Trophoblast cell (in vitro differentiated cells and primary cell): ENCODE measurements around the gene GJD4.

ENCODE experiments used
- DNase-seq, 2 donors: peaks; one replicate each; pipeline ENCODE4 v3.0.0-alpha.2; 2016
- H2AFZ ChIP-seq: 2 replicates; pipeline ENCODE4 v1.6.1; 2013; ENCODE audit warnings: low read length, moderate library complexity, mild to moderate bottlenecking; ENCODE audit not compliant: insufficient read depth, poor library complexity
- H2AK5ac ChIP-seq: 2 replicates; pipeline ENCODE4 v1.6.1; 2013; ENCODE audit warnings: mild to moderate bottlenecking, low read length
- H2BK120ac ChIP-seq: 2 replicates; pipeline ENCODE4 v1.6.1; 2013; ENCODE audit warnings: low read length, mild to moderate bottlenecking, moderate library complexity; ENCODE audit not compliant: insufficient read depth, poor library complexity
- H2BK12ac ChIP-seq: 2 replicates; pipeline ENCODE4 v1.6.1; 2013; ENCODE audit warnings: mild to moderate bottlenecking, low read length, moderate library complexity
- H2BK5ac ChIP-seq: 2 replicates; pipeline ENCODE4 v1.6.1; 2013; ENCODE audit warnings: low read length, low read depth, moderate library complexity, mild to moderate bottlenecking; ENCODE audit not compliant: poor library complexity
- H3K14ac ChIP-seq: 2 replicates; pipeline ENCODE4 v1.6.1; 2013; ENCODE audit warnings: mild to moderate bottlenecking, low read length
- H3K18ac ChIP-seq: 2 replicates; pipeline ENCODE4 v1.6.1; 2013; ENCODE audit warnings: mild to moderate bottlenecking, low read length
- H3K23ac ChIP-seq: 2 replicates; pipeline ENCODE4 v1.6.1; 2013; ENCODE audit warnings: low read length
- H3K27ac ChIP-seq: 2 replicates; pipeline ENCODE4 v1.5.1; 2013; ENCODE audit warnings: low read depth, mild to moderate bottlenecking, inconsistent platforms, low read length, moderate library complexity
- H3K27me3 ChIP-seq: 2 replicates; pipeline ENCODE4 v1.6.1; 2013; ENCODE audit warnings: inconsistent platforms, mild to moderate bottlenecking, low read length, moderate library complexity; ENCODE audit not compliant: insufficient read depth
- H3K36me3 ChIP-seq, 2 experiments: 1 replicate in 1 of 2; 2 replicates in 1 of 2; pipeline ENCODE4 v1.6.1; 2013; ENCODE audit warnings: low read length in 2 of 2, mild to moderate bottlenecking in 2 of 2, moderate library complexity in 1 of 2; ENCODE audit not compliant: insufficient read depth in 2 of 2, control insufficient read depth in 1 of 2
- H3K4ac ChIP-seq: 2 replicates; pipeline ENCODE4 v1.6.1; 2013; ENCODE audit warnings: low read depth, mild to moderate bottlenecking, low read length, moderate library complexity
- H3K4me1 ChIP-seq, 2 experiments: 1 replicate in 1 of 2; 2 replicates in 1 of 2; pipeline ENCODE4 v1.6.1; 2013; ENCODE audit warnings: low read length in 2 of 2, mild to moderate bottlenecking in 2 of 2, moderate library complexity in 1 of 2; ENCODE audit not compliant: insufficient read depth in 2 of 2, control insufficient read depth in 1 of 2
- H3K4me2 ChIP-seq: 2 replicates; pipeline ENCODE4 v1.6.1; 2013; ENCODE audit warnings: inconsistent platforms, mild to moderate bottlenecking, low read length, moderate library complexity
- H3K4me3 ChIP-seq: 2 replicates; pipeline ENCODE4 v1.5.1; 2013; ENCODE audit warnings: mild to moderate bottlenecking, low read depth, low read length, inconsistent platforms
- H3K79me1 ChIP-seq: one replicate; pipeline ENCODE4 v1.6.1; 2013; ENCODE audit warnings: low read length
- H3K79me2 ChIP-seq: 2 replicates; pipeline ENCODE4 v1.6.1; 2013; ENCODE audit warnings: low read length, mild to moderate bottlenecking; ENCODE audit not compliant: control insufficient read depth, insufficient read depth, poor library complexity
- H3K9ac ChIP-seq: 2 replicates; pipeline ENCODE4 v1.6.1; 2013; ENCODE audit warnings: mild to moderate bottlenecking, low read length
- H3K9me3 ChIP-seq: 2 replicates; pipeline ENCODE4 v1.6.1; 2013; ENCODE audit warnings: low read depth, mild to moderate bottlenecking, control low read depth, inconsistent platforms, low read length; ENCODE audit not compliant: insufficient read depth
- H4K12ac ChIP-seq: 2 replicates; pipeline ENCODE4 v1.6.1; 2013; ENCODE audit warnings: low read depth, mild to moderate bottlenecking, low read length, moderate library complexity
- H4K8ac ChIP-seq: 2 replicates; pipeline ENCODE4 v1.6.1; 2013; ENCODE audit warnings: low read depth, mild to moderate bottlenecking, low read length, moderate library complexity
- H4K91ac ChIP-seq: one replicate; pipeline ENCODE4 v1.6.1; 2013; ENCODE audit warnings: low read depth, mild to moderate bottlenecking, low read length, moderate library complexity
- WGBS: extraction: QIAGEN DNeasy Blood & Tissue Kit; methylation state at CpG from one replicate; pipeline ENCODE4 v1.1.7; 2013; ENCODE audit warnings: missing lambda C conversion rate; ENCODE audit not compliant: insufficient read length, insufficient coverage; ENCODE audit errors: extremely low coverage; 5-methylcytosine and 5-hydroxymethylcytosine counted together

The GJD4 gene

DNA sequence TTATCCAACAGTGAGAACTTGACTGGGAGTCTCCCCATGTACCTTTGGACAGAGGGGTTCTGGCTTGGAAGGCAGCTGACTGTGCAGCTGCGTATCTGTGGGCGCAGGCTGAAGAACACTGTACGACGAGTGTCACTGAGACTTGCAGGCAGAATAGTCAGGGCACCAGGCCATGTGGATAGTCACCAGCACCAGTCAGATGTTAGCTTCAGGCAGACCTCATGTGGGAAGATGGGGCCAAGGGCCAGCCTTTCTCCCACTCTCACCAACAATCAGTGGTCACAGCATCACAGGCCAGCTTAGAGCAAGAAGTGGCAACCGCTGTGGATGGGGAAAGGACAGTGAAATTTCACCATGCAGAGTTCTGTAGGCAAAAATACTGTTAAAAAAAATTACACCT is 43.4 kb upstream of the GJD4 start:
- H3K4me1 ChIP-seq = peaks cover 4 to 5% of the 10 kb centered on the region in 2 experiments
- no peak overlapping the region for H4K8ac ChIP-seq
- WGBS = no CpG with 5 or more reads among the region's 5 CpGs

GRCh38 chr10:35562427-35562826 is 42.7 kb upstream of the GJD4 start:
- H2BK120ac ChIP-seq = no peak overlapping the region
- WGBS = no CpG with 5 or more reads among the region's 1 CpG

More for the DNA sequence above, 43.4 kb upstream of the GJD4 start:
- no peak overlapping the region for H2BK5ac ChIP-seq
- no peaks in the 10 kb centered on the region for H3K79me1 ChIP-seq
- no peak overlapping the region for H3K23ac ChIP-seq
- no peak overlapping the region for H4K91ac ChIP-seq
- peaks cover 3 to 7% of the 10 kb centered on the region in 2 experiments for H3K36me3 ChIP-seq
- DNase-seq = no peak
- H4K12ac ChIP-seq = no peak overlapping the region
- H3K9ac ChIP-seq = no peak overlapping the region
- H3K18ac ChIP-seq = no peak overlapping the region
- no peak overlapping the region for H2BK120ac ChIP-seq
- no peak overlapping the region for H2AK5ac ChIP-seq
- no peaks in the 10 kb centered on the region for H3K27me3 ChIP-seq
- no peak overlapping the region for H3K14ac ChIP-seq
- no peak overlapping the region for H2AFZ ChIP-seq
- H3K4ac ChIP-seq = no peak overlapping the region
- H2BK12ac ChIP-seq = no peak overlapping the region
- H3K4me3 ChIP-seq = no peak overlapping the region
- no peaks in the 10 kb centered on the region for H3K9me3 ChIP-seq
- no peaks in the 10 kb centered on the region for H3K79me2 ChIP-seq
- no peak overlapping the region for H3K4me2 ChIP-seq
- H3K27ac ChIP-seq = no peak overlapping the region

DNA sequence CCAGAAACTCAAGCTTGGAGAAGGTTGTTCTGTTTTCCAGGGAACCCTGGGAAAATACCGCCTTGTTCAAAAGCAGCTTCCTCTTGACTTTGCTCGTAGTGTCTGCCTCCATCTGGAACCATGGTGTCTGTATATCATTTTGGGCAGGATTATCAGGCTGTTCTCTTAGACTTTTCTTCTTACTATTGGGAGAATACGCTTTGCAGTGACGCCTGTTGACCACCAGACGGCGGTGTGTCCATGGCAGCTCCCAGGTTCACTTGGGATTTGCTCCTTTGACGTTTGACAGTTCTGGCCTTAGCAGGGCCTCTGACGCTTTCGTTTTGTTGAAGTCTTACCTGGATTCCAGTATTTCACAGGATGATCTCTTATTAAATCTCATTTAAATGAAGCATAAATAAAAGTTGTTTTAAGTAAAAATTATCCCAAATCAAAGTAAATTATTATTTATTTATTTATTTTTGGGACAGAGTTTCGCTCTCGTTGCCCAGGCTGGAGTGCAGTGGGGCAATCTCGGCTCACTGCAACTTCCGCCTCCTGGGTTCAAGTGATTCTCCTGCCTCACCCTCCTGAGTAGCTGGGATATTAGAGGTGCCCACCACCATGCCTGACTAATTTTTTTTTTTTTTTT is 41.8 kb upstream of the GJD4 start:
- Histone ChIP-seq H3K4me1 (peaks cover 4 to 5% of the 10 kb centered on the region in 2 experiments), H3K36me3 (peaks cover 8 to 13% of the 10 kb centered on the region in 2 experiments), H3K27ac (no peak overlapping the region), H3K9ac (no peak overlapping the region), H2BK12ac (no peak overlapping the region), H3K4me2 (no peak overlapping the region), H2BK5ac (no peak overlapping the region), H3K79me1 (no peaks in the 10 kb centered on the region), H2AFZ (no peak overlapping the region), H4K12ac (no peak overlapping the region), H3K79me2 (no peaks in the 10 kb centered on the region), H3K14ac (no peak overlapping the region), H3K9me3 (no peaks in the 10 kb centered on the region), H3K4ac (no peak overlapping the region), H3K18ac (no peak overlapping the region), H2AK5ac (no peak overlapping the region), H2BK120ac (no peak overlapping the region), H3K27me3 (no peaks in the 10 kb centered on the region), H3K23ac (no peak overlapping the region), H4K91ac (no peak overlapping the region), H4K8ac (no peak overlapping the region), H3K4me3 (no peak overlapping the region)
- peak; percentile 62 to 91 for DNase-seq
- no CpG with 5 or more reads among the region's 13 CpGs for WGBS

More at GRCh38 chr10:35562427-35562826, 42.7 kb upstream of the GJD4 start:
- Histone ChIP-seq H3K4me2 (no peak overlapping the region), H3K36me3 (peaks cover 5 to 7% of the 10 kb centered on the region in 2 experiments), H4K8ac (no peak overlapping the region), H2AK5ac (no peak overlapping the region), H3K14ac (no peak overlapping the region), H3K9me3 (no peaks in the 10 kb centered on the region), H3K79me1 (no peaks in the 10 kb centered on the region), H3K27ac (no peak overlapping the region), H3K4ac (no peak overlapping the region), H3K27me3 (no peaks in the 10 kb centered on the region), H4K12ac (no peak overlapping the region), H3K4me1 (peaks cover 4 to 5% of the 10 kb centered on the region in 2 experiments), H2BK5ac (no peak overlapping the region), H2AFZ (no peak overlapping the region), H3K79me2 (no peaks in the 10 kb centered on the region), H3K18ac (no peak overlapping the region), H4K91ac (no peak overlapping the region), H3K4me3 (no peak overlapping the region), H2BK12ac (no peak overlapping the region), H3K9ac (no peak overlapping the region), H3K23ac (no peak overlapping the region)
- no peak for DNase-seq

DNA sequence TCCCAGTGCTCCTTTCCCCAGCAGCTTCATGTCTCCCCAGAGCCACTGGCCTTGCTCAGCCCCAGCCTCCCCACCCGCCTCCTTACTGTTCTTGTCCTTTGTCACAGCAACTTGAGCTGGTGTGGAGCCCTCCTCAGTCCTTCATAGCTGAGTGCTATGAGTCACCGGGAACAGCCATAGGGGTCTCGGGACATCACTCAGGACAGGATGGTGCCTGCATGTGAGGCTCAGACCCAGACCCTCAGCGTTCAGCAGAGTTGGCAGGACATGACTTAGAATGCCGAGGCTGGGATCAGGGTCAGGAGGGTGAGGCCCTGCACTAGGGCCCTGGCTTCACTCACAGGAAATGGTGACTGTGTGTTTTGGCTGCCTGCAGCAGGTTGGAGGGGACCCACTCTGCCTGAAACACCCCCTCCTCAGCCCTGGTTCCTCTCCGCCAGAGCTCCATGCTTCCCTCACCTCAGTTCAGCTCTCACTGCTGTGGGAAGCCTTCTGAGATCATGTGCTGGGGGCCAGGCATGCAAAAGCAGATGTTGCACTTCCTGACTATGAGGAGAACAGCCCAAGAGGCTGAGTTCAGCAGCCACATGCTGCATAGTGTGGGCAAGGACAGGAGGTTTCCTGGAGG is 40.7 kb upstream of the GJD4 start:
- H3K9me3 ChIP-seq = no peaks in the 10 kb centered on the region
- H3K4me3 ChIP-seq = no peak overlapping the region
- no peak overlapping the region for H3K23ac ChIP-seq
- H3K27ac ChIP-seq = no peak overlapping the region
- peak overlapping the region; percentile 5 for H2AFZ ChIP-seq
- no peak overlapping the region for H3K14ac ChIP-seq
- H3K79me2 ChIP-seq = no peaks in the 10 kb centered on the region
- no peaks in the 10 kb centered on the region for H3K79me1 ChIP-seq
- H4K8ac ChIP-seq = no peak overlapping the region
- H2BK5ac ChIP-seq = no peak overlapping the region
- H4K12ac ChIP-seq = no peak overlapping the region
- H3K27me3 ChIP-seq = no peaks in the 10 kb centered on the region
- H3K4me1 ChIP-seq = peaks cover 4 to 5% of the 10 kb centered on the region in 2 experiments
- WGBS = no CpG with 5 or more reads among the region's 6 CpGs
- H3K4ac ChIP-seq = no peak overlapping the region
- H2BK120ac ChIP-seq = no peak overlapping the region
- no peak overlapping the region for H3K4me2 ChIP-seq
- H2BK12ac ChIP-seq = no peak overlapping the region
- H4K91ac ChIP-seq = no peak overlapping the region
- H3K36me3 ChIP-seq = peaks cover 12 to 18% of the 10 kb centered on the region in 2 experiments
- no peak overlapping the region for H3K9ac ChIP-seq
- DNase-seq = no peak
- no peak overlapping the region for H2AK5ac ChIP-seq
- no peak overlapping the region for H3K18ac ChIP-seq
